Body of pancreas (tissue), 4 donors: ENCODE data around the gene CDC42BPA. TPM values are rescaled to one million over a fixed set of nuclear protein-coding genes. Genes with fewer than 3 reads are reported as not detected.
A peak's percentile ranks its signal among the peaks of the same experiment; 100 is the strongest.

ENCODE experiments used
- ATAC-seq: fragments of 150-250 bp; one replicate; pipeline ENCODE4 v1.9.1; 2016
- DNase-seq, 4 donors: peaks; one replicate each; pipeline ENCODE4 v3.0.0-alpha.2; 2019
- H3K27ac ChIP-seq, 4 donors: fragments of 200-600 bp; sonication (generic); 1 replicate in 3 of 4; 2 replicates in 1 of 4; pipeline versions ENCODE4 v1.5.1 to v1.6.1; 2016 to 2019; ENCODE audit warnings: mild to moderate bottlenecking in 1 of 4, mixed read lengths in 1 of 4, moderate library complexity in 1 of 4
- H3K27me3 ChIP-seq, 2 donors: fragments of 200-600 bp; sonication (generic); one replicate each; pipeline ENCODE4 v1.6.0; 2016; ENCODE audit warnings: mild to moderate bottlenecking in 1 of 2
- H3K36me3 ChIP-seq, 2 donors: fragments of 200-600 bp; sonication (generic); replicated peaks in 1 of 2; 2 replicates each; pipeline ENCODE4 v1.5.1; 2016; ENCODE audit warnings: low read depth in 2 of 2; ENCODE audit not compliant: insufficient read depth in 1 of 2
- H3K4me1 ChIP-seq: fragments of 200-600 bp; sonication (generic); one replicate; pipeline ENCODE4 v1.6.0; 2016
- H3K4me3 ChIP-seq, 2 donors: fragments of 200-600 bp; sonication (generic); 1 replicate in 1 of 2; 2 replicates in 1 of 2; pipeline ENCODE4 v1.5.1; 2016 to 2019
- H3K9me3 ChIP-seq, 3 donors: fragments of 200-600 bp; sonication (generic); 1 replicate in 2 of 3; 2 replicates in 1 of 3; pipeline ENCODE4 v1.5.1; 2016
- POLR2A ChIP-seq, 3 donors: fragments of 450-650 bp; IDR thresholded peaks; one replicate each; pipeline ENCODE4 v1.6.1; 2016; ENCODE audit warnings: antibody characterized with exemption in 3 of 3, mild to moderate bottlenecking in 2 of 3
- WGBS, 2 donors: methylation state at CpG; one replicate each; pipeline ENCODE4 v1.1.5; 2017; 5-methylcytosine and 5-hydroxymethylcytosine counted together
- intact Hi-C: fragments of 100-400 bp; cut with DNase I; formaldehyde crosslinking; loops from one replicate; pipeline ENCODE4 v1.15.1; 2023
- total RNA-seq, 2 donors: library from RNA; depleted of rRNA; stranded (reverse); fragments of >200 nt; gene quantifications; one replicate each; pipeline ENCODE4 v1.1.0, GENCODE V29; 2016
- TF ChIP-seq, protein P1 (sequence below), 7 experiments: fragments of 450-650 bp in 4 of 7; fragments of 200-600 bp in 3 of 7; sonication (generic) in 3 of 7; IDR thresholded peaks; one replicate each; pipeline ENCODE4 v1.5.1; 2016 to 2019; ENCODE audit warnings: antibody characterized with exemption in 7 of 7

CDC42BPA gene
- total RNA-seq, 2 donors from 2014 or later: 35.9 to 37.6 TPM

- WGBS, 2 donors: 80 to 88% methylated on average over 1 of the region's 1 CpG
- TF ChIP-seq, protein P1, sequence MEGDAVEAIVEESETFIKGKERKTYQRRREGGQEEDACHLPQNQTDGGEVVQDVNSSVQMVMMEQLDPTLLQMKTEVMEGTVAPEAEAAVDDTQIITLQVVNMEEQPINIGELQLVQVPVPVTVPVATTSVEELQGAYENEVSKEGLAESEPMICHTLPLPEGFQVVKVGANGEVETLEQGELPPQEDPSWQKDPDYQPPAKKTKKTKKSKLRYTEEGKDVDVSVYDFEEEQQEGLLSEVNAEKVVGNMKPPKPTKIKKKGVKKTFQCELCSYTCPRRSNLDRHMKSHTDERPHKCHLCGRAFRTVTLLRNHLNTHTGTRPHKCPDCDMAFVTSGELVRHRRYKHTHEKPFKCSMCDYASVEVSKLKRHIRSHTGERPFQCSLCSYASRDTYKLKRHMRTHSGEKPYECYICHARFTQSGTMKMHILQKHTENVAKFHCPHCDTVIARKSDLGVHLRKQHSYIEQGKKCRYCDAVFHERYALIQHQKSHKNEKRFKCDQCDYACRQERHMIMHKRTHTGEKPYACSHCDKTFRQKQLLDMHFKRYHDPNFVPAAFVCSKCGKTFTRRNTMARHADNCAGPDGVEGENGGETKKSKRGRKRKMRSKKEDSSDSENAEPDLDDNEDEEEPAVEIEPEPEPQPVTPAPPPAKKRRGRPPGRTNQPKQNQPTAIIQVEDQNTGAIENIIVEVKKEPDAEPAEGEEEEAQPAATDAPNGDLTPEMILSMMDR (IDR thresholded peaks at IDR 0.05): no peak
- no peak for TF ChIP-seq POLR2A (IDR thresholded peaks at IDR 0.05)
- H3K36me3 ChIP-seq: no peaks in the 10 kb centered on the region
- H3K27ac ChIP-seq: no peak overlapping the region
- H3K9me3 ChIP-seq: no peaks in the 10 kb centered on the region
- H3K4me1 ChIP-seq: no peaks in the 10 kb centered on the region
- ATAC-seq (no peak), DNase-seq (no peak)
- intact Hi-C loops: no loop called here
- H3K4me3 ChIP-seq: no peak overlapping the region
- no peaks in the 10 kb centered on the region for H3K27me3 ChIP-seq
Observed at GRCh38 chr1:227037121-227037520, 281.2 kb downstream of the CDC42BPA start.

DNA sequence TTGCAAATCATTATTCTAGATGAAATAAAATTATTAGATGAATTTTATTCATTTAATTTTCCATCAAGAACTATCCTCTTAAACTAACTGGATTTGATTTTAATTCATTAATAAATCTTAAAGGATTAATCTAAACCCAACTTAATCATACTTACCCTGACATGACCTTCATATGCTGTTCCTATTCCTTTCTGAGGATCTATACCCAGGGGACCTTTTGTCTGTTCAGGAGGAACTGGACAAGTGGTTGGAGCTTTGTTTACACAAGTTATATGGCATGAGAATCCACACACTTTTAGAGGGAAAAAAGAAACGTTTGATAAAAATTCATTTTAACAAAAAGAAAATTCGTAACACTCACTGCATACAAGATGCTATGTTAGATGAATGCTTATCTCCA, 283.0 kb downstream of the CDC42BPA start:
- no peaks in the 10 kb centered on the region for H3K36me3 ChIP-seq
- no peak overlapping the region for H3K4me3 ChIP-seq
- intact Hi-C loops: no loop called here
- ATAC-seq (no peak), DNase-seq (no peak)
- H3K27ac ChIP-seq: no peak overlapping the region
- H3K27me3 ChIP-seq: no peaks in the 10 kb centered on the region
- no peaks in the 10 kb centered on the region for H3K4me1 ChIP-seq
- 63 to 70% methylated on average over 2 of the region's 2 CpGs for WGBS, 2 donors
- no peaks in the 10 kb centered on the region for H3K9me3 ChIP-seq
- TF ChIP-seq POLR2A (IDR thresholded peaks at IDR 0.05): no peak
- TF ChIP-seq, protein P1 (IDR thresholded peaks at IDR 0.05): no peak

DNA sequence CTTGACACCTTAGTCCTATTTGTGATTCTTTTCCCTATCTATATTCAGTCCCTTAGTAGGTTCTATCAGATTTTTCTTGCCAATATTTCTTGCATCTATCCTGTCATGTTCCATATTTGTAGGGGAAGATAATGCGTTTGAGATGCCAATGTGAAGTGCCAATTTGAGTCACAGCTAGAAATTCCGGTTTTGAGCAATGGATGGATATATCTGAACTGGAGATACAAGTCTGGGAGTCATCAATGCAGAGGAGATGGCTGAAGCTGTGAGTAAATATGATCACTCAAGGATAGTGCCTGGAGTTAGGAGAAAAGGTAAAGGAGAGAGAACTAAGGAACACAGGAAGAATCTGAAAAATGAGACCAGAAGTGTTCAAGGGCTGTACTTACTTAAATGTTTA, 284.4 kb downstream of the CDC42BPA start:
- DNase-seq: no peak
- WGBS, 2 donors: 83 to 86% methylated on average over 2 of the region's 2 CpGs
- H3K9me3 ChIP-seq: no peaks in the 10 kb centered on the region
- no peaks in the 10 kb centered on the region for H3K36me3 ChIP-seq
- no peaks in the 10 kb centered on the region for H3K4me1 ChIP-seq
- no peak for ATAC-seq
- no peak overlapping the region for H3K4me3 ChIP-seq
- intact Hi-C loops: no loop called here
- no peak overlapping the region for H3K27ac ChIP-seq
- no peak for TF ChIP-seq POLR2A (IDR thresholded peaks at IDR 0.05)
- TF ChIP-seq, protein P1 (IDR thresholded peaks at IDR 0.05): no peak
- H3K27me3 ChIP-seq: no peaks in the 10 kb centered on the region

DNA sequence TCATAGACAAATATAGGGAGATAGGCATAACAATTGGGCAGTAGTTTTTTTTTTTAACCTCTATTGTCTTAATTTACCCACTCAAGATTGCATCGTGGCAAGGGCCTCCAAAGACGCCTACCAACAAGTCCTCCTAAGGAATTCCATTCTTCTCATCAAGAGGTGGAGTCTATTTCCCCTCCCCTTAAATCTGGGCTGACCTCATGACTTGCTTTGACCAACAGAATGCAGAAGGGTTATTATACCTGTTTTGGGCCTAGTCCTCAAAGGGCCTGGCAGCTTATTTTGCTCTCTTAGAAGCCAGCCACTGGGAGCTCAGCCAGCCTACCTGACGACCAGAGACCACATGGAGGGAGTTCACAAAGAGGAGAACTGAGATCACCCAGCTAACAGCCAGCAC, 285.9 kb downstream of the CDC42BPA start:
- intact Hi-C loops: no loop called here
- ATAC-seq: no peak
- Histone ChIP-seq H3K27me3 (no peaks in the 10 kb centered on the region), H3K36me3 (peaks cover 0 to 4% of the 10 kb centered on the region in 2 donors), H3K4me3 (no peak overlapping the region), H3K4me1 (no peaks in the 10 kb centered on the region), H3K9me3 (no peaks in the 10 kb centered on the region), H3K27ac (no peak overlapping the region)
- DNase-seq: no peak
- 86% methylated on average over 3 of the region's 3 CpGs for WGBS, 2 donors
- TF ChIP-seq, protein P1 (IDR thresholded peaks at IDR 0.05): no peak
- TF ChIP-seq POLR2A (IDR thresholded peaks at IDR 0.05): no peak

DNA sequence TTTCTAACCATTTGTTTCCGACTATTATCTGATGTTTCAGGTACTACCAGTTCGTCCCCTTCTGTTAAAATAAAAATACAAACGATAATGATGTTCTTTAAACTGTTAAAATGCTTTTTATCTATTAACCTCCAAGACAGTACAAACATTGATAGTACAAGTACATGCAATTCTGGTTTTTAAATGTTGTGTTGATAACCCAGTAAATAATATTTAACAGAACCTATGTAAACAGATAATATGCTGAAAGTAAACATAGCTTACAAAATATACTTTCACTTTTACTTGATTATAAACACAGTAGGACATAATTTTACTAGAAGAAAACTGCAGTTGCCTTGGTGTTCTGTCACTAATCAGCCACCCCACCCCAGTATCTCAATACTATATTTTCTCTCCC, 301.3 kb downstream of the CDC42BPA start:
- Histone ChIP-seq H3K9me3 (no peaks in the 10 kb centered on the region), H3K36me3 (no peaks in the 10 kb centered on the region), H3K4me1 (peaks cover 31% of the 10 kb centered on the region), H3K27me3 (no peaks in the 10 kb centered on the region), H3K4me3 (no peak overlapping the region), H3K27ac (peak overlapping the region in 2 of 4 donors; percentile 13 to 33)
- ATAC-seq (peak; percentile 45), DNase-seq (no peak)
- 13 to 15% methylated on average over 3 of the region's 3 CpGs for WGBS, 2 donors
- intact Hi-C loops: no loop called here
- TF ChIP-seq, protein P1 (IDR thresholded peaks at IDR 0.05): no peak
- TF ChIP-seq POLR2A (IDR thresholded peaks at IDR 0.05): no peak
